Measurements from ENCODE around the gene PTPN4.

DNA sequence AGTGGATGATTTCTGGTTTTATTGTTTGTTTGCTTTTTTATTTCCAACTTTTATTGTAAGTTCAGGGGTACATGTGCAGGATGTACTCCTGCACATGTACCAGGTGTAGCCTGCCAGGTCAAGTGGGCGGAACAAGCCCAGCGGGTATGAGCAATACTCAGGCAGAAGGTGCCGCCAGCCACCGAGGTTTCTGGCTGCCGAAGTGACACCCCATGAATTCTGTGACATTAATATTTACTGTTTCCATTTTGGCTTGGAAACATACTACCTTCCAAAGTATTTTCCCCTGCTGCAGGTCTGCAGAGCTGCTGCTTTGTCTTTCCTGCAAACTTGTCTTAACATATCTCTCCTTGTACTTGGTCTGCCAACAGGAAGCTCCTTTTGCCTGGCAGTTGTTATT, 78.5 kb downstream of the PTPN4 start:
- TF ChIP-seq POLR2AphosphoS5 (IDR thresholded peaks at IDR 0.05), result no peak
- TF ChIP-seq, protein P1, sequence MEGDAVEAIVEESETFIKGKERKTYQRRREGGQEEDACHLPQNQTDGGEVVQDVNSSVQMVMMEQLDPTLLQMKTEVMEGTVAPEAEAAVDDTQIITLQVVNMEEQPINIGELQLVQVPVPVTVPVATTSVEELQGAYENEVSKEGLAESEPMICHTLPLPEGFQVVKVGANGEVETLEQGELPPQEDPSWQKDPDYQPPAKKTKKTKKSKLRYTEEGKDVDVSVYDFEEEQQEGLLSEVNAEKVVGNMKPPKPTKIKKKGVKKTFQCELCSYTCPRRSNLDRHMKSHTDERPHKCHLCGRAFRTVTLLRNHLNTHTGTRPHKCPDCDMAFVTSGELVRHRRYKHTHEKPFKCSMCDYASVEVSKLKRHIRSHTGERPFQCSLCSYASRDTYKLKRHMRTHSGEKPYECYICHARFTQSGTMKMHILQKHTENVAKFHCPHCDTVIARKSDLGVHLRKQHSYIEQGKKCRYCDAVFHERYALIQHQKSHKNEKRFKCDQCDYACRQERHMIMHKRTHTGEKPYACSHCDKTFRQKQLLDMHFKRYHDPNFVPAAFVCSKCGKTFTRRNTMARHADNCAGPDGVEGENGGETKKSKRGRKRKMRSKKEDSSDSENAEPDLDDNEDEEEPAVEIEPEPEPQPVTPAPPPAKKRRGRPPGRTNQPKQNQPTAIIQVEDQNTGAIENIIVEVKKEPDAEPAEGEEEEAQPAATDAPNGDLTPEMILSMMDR (IDR thresholded peaks at IDR 0.05), result no peak
